Measurements from ENCODE around the gene CHTF18.
"Not testable (repeated sequence)": the region's sequence is repeated elsewhere in the genome, so short reads cannot be mapped to it uniquely, and the experiment has no call there.

Gene CHTF18

DNA sequence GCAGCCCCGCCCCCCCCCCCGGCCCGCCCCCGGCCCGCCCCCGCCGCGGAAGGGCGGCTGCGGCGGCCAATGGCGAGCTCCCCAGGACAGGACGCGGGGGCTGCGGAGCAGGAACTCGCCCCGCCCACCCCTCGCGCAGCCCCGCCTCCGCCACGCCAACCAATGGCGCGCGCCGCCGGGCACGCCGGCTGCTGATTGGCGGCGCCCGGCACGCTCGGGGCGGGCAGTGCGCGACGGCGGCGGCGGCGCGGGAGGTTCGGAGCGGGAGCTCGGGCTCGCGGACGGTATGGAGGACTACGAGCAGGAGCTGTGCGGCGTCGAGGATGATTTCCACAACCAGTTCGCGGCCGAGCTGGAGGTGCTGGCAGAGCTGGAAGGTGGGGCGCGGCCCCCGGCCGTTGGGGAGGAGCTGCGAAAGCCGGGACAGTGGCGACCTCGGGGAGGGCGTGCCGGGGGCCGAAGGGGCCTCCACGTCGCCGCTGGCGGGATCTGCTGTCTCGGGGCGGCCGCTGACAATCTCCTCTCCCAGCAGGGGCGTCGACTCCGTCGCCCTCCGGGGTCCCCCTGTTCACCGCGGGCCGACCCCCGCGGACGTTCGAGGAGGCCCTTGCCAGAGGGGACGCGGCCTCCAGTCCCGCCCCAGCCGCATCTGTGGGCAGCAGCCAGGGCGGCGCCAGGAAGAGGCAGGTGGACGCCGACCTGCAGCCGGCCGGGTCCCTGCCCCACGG is at the start of gene CHTF18:
CHTF18 (plus strand) TSS at position 222 of the 728 bp plus-strand sequence; CDS start at position 287, 65 bp downstream.
- DNase-seq, result peak; percentile 14 to 97 (median 82)

DNA sequence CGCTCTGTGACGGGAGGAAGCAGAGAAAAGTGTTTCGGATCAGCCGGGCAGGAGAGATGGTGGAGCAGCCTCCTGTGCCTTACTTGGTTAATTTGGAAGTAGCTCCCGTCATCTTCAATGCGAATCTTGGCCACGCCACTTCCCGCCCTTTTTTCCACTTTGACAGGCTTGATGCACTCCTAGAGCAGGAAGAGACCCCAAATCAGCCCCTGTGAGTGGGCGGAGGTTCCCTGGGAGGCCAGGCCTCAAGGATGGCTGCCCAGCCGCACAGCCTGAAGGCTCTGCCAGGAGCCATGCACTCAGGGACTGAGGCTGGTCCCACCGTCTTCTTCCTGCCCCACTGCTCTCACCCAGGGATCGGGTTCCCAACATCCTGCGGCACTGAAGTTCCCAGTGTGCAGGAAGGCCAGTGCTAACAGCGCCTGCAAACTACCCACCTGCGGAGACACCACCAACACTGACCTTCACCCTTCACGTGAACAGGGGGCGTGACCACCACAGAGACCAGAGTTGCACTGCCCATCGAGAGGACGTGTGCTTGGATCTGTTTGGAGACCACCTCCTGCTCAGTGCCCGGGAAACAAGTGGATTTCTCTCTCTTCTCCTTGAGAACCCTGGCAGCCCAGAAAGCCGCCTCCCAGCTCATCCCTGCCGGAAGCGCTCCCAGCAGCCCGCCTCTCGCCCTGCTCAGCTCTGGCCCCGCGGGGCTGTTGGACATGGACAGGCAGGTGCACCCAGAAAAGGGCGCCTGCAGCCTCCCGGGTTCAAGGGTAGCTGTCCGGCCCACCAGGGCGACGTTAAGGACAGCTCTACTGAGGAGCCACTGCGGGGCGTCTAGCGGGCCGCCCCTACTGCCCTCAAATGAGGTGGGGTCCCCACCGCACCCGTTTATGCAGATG is 48.6 kb upstream of the CHTF18 start:
- no peak for DNase-seq

DNA sequence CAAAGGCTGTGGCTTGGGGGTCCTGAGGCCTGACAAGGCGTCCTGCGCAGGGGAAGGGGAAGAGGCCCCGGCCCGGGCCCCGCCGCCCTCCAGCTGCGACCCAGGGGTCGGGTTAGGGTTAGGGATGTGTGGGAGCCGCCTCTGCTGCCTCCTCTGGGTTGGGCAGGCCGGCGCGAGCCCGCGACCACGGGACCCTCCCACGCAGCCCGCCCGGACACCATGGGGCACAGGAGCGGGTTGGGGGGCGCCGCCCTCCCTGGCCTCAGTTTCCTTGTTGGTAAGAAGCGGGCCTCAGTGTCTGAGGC is 48.0 kb upstream of the CHTF18 start:
- no peak for DNase-seq

DNA sequence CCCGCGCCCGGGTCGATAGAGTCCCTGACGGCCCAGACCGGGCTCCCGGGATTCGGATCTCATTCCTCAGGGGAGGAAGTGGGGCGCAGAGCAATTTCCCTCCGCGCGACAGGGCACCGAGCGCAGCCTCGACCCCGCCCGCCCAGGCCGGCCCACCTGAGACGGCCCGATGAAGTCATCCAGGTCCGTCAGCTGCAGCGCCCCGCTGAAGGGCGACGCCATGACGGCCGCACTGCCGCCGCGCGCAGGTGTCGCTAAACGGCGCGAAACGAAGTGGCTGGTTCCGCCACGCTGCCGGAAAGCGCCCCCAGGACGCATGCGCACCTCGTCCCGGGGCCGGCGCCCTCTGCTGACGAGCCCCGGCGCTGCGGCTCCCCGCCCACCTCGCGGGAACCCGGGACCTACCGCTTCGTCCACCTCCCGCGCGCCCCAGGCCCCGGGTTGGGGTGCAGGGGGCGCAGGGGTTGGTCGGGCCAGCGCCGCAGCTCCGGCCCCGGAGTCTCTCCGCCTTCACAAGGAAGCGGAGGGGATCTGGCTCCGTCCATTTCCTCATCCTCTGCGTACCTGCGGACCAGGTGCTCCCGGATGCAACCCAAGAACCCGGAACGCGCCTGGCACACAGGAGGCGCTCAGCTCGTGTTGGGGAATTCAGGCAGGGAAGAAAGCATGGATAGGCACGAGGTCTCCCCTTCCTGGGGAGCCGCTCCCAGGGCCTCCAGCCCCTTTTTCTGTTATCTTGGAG is 47.5 kb upstream of the CHTF18 start, which contains the start of gene CIAO3:
CIAO3 (minus strand) TSS at position 234 of the 742 bp plus-strand sequence; CDS start at position 222, 12 bp downstream.
- peak; percentile 21 to 89 (median 75) for DNase-seq

DNA sequence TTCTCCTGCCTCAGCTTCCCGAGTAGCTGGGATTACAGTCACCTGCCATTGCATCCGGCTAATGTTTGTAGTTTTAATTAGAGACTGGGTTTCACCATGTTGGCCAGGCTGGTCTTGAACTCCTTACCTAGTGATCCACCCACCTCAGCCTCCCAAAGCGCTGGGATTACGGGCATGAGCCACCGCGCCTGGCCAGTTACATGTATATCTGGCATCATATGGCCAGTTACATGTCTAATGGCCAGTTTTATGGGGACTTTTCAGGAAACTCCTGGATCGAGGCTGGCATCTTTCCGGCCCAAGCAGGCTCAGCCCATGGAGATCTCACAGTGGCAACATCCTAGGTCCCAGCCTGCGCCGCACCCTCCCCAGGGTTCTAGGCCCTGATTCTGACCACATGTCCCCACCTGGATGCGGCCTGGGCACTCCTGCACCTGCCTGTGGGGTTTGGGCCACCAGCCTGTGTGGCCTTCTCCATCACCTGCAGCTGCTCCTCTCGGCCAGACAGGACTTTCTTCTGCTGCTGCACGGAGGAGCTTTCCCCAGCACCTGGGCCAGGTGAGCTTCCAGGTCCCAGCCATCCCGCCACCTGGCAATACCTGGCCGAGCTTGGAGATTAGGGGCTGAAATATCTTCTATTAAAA is 46.3 kb upstream of the CHTF18 start:
- no peak for DNase-seq

DNA sequence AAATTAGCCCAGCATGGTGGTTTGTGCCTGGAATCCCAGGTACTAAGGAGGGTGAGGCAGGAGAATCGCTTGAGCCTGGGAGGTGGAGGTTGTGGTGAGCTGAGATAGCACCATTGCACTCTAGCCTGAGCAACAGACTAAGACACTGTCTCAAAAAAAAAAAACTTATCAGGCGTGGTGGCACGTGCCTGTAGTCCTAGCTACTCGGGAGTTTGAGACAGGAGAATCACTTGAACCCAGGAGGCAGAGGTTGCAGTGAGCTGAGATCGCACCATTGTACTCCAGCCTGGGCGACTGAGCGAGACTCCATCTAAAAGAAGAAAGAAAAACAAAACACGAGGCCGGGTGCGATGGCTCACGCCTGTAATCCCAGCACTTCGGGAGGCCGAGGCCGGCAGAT is 45.5 kb upstream of the CHTF18 start:
- not testable (repeated sequence) for DNase-seq

DNA sequence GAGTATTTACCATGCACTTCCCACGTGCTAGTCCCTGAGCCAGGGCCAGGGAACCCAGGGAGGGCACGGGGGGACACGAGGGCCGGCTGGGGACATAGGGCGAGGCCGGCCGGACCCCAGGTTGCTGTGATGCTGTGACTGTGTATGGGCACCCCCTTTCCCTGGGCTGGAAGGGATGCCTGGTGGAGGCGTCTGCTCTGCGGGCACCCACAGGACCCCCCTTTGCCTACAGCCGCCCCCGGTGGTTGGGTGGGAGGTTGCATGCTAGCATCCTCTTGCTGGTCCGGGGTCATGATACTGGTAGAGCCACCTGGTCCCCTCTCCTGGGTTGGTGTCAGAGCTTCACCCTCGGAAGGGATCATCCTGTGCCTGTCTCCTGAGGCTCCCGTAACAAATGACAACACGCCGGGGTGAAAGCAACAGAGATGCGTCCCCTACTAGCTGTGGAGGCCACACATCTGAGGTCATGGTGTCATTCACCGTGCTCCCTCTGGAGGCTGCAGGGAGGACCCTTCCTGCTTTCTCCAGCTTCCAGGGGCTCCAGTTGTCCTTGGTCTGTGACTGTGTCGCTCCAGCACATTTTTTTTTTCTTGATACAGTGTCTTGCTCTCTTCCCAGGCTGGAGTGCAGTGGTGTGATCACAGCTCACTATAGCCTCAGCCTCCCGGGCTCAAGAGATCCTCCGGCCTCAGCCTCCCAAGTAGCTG is 44.5 kb upstream of the CHTF18 start:
- DNase-seq, result no peak

DNA sequence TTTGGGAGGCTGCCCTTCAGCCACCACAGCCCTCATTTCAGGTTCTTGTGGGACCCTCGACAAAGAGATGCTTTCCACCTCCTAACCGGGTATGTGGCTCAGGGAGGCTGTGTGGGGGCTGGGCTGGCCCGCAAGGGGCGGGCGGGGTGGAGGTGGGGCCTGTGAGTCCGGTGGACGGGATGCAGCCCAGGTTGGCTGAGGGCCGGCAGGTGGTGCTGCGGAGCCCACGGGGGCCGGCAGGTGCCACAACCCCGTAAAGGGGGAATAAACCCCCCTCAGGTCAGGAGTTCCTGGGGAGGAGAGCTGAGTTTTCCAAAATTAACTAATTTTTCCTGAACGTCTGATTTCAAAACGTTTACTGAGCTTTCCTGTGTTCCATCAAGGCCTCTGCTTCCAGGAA is 42.7 kb upstream of the CHTF18 start:
- DNase-seq, result no peak

DNA sequence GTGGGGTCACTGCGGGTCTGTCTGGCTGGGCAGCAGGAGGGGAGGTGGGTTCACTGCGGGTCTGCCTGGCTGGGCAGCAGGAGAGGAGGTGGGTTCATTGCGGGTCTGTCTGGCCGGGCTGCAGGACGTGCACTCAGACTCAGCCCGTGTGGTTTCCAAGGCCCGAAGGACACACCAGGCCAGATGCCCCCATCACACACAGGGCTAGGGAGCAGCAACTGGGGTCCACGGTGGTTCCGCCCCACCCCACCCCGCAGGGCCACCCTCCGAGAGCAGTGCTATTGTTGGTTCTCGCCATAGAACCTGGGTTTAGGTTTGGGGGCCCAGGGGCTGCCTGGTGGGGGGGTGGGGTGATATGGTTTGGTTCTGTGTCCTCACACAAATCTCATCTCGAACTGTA is 41.8 kb upstream of the CHTF18 start:
- DNase-seq, result no peak

DNA sequence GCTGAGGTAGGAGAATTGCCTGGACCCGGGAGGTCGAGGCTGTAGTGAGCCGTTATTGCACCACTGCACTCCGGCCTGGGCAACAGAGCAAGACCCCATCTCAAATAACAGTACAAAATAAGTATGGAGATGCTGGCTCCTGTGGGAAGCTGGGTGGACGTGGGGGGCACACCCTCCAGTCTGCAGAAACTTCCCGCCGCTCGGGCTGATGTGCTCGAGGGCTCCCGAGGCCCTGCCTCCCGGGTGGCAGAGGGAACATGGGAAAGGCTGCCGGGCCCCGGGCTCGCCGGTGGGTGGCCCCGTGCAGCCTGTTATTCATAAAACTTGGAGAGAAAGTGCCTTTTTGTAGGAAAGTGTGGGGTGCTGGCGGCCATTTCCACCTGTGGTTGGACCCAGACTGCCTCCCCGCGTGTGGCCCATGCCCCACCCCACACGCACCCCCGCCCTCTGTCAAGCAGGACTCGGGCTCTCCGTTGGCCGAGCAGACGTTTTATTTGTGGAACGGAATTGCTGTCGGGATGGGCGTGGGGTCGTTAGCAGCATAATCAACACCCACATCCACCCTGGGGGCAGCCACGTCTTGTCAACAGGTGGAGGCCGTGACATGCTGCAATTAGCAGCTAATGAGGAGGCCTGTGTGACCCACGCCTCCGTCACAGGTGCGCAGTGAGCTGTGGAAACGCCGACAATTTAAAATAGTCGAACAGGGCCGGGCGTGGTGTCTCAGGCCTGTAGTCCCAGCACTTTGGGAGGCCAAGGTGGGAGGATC is 40.3 kb upstream of the CHTF18 start:
- no peak for DNase-seq

DNA sequence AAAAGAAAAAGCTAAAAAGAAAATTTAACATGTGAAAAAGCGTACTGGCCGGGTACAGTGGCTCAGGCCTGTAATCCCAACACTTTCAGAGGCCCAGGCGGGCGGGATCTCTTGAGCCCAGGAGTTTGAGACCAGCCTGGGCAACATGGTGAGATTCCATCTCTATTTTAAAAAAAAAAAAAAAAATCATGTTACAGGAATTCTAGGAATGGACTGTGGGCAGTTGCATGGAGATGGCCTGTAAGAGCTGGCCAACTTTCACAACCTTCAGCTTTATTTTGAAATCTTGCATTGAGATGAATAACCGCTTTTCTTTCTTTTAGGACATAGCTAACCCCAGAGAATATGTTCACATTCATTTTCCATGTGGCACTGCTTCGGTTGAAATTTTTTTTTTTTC is 39.4 kb upstream of the CHTF18 start:
- DNase-seq, result no peak

DNA sequence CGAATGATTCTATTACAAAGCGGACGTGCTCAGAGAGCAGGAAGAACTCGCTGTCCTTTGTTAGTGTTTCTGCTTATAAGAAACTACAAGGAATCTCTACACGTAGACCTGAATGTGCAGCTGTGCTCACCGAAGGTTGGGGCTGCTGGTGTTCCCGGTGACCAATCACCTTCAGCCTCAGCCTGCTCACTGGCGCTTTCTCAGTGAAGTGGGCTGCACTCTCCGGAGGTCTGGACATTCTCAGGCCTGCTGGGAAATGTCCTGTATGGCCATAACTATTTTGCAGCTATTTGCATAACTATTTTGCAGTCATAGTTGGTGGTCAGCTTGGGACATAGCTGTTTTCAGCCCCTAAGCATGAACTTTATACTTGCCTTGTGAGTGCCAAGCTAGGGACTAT is 37.9 kb upstream of the CHTF18 start:
- DNase-seq, result no peak

DNA sequence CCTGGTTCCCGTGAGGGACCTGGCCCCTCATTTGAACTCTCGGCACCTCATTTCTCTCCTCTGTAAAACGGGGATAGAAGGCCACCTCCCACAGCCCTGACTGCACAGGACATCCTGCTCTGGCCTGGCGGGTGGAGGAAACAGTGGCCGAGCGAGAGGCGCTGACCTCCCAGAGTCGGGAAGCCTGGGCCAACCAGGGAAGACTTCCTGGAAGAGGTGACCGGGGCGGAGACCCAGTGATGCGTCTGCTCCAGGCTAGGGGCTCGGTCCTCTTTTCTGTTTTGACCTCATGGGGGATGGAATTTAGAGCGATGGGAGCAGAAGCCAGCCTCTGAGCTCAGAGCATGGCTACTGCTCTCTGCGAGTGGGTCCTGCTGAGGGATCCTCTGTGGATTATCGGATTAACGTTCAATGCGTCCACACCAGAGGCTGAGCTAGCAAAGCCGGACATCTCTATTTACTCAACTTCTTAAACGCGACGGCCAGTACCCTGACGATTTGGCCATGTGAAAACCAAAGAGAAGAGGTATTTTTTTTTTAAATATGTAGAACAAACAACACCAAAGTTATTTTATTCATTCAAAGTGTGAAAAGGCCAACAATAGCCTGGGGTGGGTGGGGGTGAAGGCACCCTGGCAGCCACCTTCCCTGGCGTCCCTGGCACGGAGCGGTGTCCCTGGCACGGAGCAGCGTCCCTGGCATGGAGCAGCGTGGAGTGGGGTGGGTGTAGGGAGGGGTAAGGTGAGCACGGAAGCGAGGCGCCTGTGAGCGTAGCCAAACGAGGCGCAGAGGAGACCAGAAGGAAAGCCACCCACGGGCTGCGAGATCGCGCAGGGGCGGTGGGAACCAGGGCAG is 37.0 kb upstream of the CHTF18 start:
- peak in 2 of 14 donors; percentile 3 to 8 for DNase-seq

DNA sequence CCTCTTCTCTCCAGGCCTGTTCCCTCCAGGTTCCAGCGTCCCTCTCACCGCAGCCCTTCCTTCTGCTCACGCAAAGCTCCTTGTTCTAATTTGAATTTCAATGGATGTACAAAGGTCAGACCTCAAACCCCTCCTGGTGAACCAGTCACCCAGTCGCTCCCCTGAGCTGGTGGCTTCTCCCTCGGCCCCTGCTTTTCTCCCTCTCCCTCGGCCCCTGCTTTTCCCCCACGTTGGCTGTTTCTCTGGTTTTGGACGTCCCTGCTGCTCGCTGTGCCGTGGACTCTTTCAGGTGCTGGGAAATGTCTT is 36.5 kb upstream of the CHTF18 start:
- no peak for DNase-seq

DNA sequence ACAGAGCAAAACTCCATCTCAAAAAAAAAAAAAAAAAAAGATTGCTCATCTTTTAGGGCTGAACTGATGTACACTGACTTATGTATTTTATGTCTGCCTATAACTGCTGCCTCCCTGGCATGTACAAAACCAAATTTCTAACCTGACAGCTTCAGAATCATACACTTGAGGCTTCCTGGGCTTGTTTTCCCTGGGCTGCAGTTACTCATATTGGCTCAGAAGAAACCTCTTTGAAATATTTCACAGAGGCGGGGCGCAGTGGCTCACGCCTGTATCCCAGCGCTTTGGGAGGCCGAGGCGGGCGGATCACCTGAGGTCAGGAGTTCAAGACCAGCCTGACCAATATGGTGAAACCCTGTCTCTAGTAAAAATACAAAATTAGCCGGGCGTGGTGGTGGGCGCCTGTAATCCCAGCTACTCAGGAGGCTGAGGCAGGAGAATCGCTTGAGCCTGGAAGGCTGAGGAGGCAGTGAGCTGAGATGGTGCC is 34.3 kb upstream of the CHTF18 start:
- not testable (repeated sequence) for DNase-seq

DNA sequence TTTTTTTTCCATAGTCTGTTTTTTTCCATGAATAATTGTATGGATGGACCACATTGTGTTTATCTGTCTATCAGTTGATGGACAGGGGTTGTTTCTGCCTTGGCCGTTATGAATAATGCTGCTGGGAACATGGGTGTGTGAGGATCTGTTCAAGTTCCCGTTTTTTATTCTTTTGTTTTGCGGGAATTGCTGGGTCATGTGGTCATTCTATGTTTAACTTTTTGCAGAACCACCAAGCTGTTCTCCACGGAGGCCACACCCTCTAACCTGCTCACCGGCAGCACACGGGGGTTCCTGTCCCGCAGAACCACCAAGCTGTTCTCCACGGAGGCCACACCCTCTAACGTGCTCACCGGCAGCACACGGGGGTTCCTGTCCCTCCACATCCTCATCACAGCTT is 33.8 kb upstream of the CHTF18 start:
- DNase-seq, result no peak

DNA sequence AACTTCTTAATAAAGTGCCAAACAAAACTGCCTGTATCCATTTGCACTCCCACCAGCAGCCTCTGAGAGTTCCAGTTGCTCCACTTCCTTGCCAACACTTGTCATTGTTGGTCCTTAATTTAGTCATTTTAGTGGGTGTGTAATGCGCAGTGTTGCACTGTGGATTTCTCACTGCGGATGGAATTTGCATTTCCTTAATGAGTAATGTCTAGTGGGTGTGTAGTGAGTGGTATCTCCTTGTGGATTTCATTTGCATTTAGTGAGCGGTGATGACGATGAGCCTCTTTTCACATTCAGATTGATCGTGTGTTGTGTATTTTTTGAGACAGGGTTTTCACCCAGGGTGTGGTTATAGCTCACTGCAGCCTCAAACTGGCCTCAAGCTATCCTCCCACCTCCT is 32.0 kb upstream of the CHTF18 start:
- no peak for DNase-seq

DNA sequence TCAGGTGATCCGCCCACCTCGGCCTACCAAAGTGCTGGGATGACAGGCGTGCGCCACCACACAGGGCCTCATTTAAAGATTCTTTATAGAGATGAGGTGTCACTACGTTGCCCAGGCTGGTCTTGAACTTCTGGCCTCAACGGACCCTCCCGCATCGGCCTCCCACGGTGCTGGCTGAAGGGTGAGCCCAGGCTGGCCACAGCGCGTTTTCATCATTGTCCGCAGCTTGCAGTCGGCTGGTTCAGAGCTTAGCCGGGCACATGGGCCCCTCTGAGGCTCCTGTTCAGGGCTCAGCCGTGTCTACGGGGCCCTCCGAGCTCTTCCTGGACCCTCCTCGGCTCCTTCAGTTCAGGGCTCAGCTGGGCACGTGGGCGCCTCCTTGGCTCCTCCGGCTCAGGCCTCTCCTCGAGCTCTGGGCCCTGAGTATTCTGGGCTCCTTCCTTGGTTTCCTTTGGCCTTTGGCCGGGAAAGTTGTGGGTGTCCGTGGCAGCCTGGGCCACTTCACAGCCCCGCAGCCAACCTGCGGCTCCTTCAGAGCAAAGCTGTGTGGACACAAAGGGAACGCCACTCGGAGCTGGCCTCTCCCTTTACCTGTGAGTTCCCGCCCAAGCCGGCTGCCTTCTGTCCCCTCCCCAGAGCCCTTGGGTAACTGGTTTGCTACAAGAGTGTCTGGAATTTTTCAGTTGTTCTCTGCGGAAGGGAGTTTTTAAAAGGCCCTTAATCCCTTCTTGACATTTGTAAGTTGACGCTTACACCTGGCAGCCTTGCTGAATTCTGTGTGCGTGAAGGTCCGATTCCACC is 29.1 kb upstream of the CHTF18 start:
- no peak for DNase-seq

DNA sequence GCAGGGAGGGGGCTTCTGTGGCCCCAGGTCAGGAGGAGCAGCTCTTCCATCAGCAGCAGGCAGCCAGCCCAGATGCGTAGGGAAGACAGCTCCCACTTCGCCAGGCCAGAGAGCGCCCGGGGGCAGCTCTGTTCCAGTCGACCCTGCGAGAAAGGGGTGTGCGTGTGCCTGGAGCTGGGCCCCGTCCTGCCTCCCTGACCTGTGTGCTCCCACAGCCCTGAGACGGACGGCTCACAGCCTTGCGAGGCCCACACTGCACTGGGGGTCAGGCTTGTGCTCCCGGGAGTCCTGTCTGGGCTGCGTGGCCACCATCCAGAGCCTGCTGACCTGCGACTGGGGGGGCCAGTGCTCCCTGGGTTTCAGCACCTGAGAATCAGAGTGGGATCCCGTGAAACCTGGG is 28.4 kb upstream of the CHTF18 start:
- DNase-seq, result no peak
